Transverse colon (tissue), 4 donors: Measurements from ENCODE around the gene BCAS2.

Experiments used
- CTCF ChIP-seq, 5 experiments: fragments of 200-600 bp in 3 of 5; fragments of 450-650 bp in 2 of 5; sonication (generic) in 3 of 5; IDR thresholded peaks; 1 replicate in 2 of 5; 2 replicates in 3 of 5; pipeline ENCODE4 v1.5.1; 2016 to 2017; ENCODE audit warnings: antibody characterized with exemption in 5 of 5, inconsistent platforms in 3 of 5, mild to moderate bottlenecking in 2 of 5, moderate library complexity in 1 of 5
- EP300 ChIP-seq: sonication (generic); formaldehyde crosslinking; IDR thresholded peaks from one replicate; pipeline ENCODE4 v1.6.1; 2017; ENCODE audit warnings: antibody characterized with exemption, low read depth
- POLR2A ChIP-seq: fragments of 450-650 bp; IDR thresholded peaks from one replicate; pipeline ENCODE4 v1.6.1; 2016; ENCODE audit warnings: antibody characterized with exemption, mild to moderate bottlenecking, moderate library complexity
- POLR2AphosphoS5 ChIP-seq, 3 donors: sonication (generic); formaldehyde crosslinking; IDR thresholded peaks; one replicate each; pipeline ENCODE4 v1.6.1; 2016; ENCODE audit warnings: antibody characterized with exemption in 3 of 3

- TF ChIP-seq CTCF (IDR thresholded peaks at IDR 0.05) (no peak), POLR2AphosphoS5 (IDR thresholded peaks at IDR 0.05) (no peak), EP300 (no peak), POLR2A (no peak)
Observed at GRCh38 chr1:114610546-114611245, 29.3 kb upstream of the BCAS2 start.
